PC-9 (cell line): Measurements from ENCODE around the gene PAX8.

Source experiments
- EZH2 ChIP-seq: fragments of 200-600 bp; sonication (generic); IDR thresholded peaks from 2 replicates; pipeline ENCODE4 v1.8.0; 2017; ENCODE audit warnings: antibody characterized with exemption, low read depth
- TF ChIP-seq, protein P1 (sequence below): fragments of 200-600 bp; sonication (generic); conservative IDR thresholded peaks from 2 replicates; pipeline ENCODE4 v1.6.1; 2017; ENCODE audit warnings: mixed run types, antibody characterized with exemption, mild to moderate bottlenecking, moderate library complexity

DNA sequence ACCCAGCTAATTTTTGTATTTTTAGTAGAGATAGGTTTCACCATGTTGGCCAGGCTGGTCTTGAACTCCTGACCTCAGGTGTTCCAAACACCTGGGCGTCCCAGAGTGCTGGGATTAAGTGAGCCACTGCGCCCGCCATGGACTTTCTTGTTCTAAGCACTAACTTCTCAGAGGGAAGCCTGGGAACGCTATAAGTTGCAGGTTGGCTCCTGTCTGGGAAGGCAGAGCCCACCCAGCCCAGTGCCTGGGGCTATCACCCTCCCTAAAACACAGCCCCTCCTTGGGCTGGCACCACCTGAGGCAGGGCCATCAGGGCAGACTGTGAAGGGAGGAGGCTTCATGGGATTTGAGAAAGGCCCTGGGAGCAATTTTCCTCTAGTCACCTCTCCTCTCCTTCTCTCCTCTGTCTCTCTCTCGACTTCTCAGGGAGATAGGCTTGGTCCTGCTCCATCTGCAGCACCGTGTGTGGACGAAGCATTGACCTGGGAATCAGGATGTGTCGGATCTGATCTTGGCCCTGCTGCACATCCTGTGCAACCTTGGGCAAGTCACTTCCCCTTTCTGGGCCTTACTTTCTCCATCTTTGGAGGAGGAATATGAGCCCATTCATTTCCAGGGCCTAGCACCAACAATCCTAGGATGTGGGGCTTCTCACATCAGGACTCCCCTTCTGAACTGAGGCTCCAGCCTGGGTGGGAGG lies 94.0 kb downstream of the PAX8 start:
- TF ChIP-seq, protein P1, sequence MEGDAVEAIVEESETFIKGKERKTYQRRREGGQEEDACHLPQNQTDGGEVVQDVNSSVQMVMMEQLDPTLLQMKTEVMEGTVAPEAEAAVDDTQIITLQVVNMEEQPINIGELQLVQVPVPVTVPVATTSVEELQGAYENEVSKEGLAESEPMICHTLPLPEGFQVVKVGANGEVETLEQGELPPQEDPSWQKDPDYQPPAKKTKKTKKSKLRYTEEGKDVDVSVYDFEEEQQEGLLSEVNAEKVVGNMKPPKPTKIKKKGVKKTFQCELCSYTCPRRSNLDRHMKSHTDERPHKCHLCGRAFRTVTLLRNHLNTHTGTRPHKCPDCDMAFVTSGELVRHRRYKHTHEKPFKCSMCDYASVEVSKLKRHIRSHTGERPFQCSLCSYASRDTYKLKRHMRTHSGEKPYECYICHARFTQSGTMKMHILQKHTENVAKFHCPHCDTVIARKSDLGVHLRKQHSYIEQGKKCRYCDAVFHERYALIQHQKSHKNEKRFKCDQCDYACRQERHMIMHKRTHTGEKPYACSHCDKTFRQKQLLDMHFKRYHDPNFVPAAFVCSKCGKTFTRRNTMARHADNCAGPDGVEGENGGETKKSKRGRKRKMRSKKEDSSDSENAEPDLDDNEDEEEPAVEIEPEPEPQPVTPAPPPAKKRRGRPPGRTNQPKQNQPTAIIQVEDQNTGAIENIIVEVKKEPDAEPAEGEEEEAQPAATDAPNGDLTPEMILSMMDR = no peak
- no peak for TF ChIP-seq EZH2
